ENCODE measurements around the gene TMEM156.

Gene TMEM156

DNA sequence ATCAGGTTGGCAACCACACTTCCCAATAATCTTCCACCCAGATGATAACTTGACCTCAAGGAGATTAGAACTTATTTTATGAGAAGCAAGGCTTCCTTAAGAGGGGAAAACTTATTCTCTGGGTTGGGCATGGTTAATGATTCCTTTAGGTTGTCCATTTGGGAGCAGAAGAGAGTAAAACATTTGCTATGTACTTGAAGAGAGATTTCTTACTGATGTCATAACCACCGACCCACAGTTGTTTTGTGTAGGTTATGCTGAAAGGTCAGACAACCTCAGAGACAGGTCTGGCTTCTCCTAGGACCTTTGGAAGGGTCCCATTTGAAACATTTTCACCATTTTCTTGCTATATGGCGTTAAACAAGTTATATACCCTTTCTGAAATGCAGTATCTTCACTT lies 108.5 kb downstream of the TMEM156 start:
- H3K27me3 ChIP-seq (ENCODE audit: insufficient read depth, poor library complexity, severe bottlenecking): no peaks in the 10 kb centered on the region
- no peak overlapping the region for H3K4me3 ChIP-seq (ENCODE audit: severe bottlenecking)
- no peaks in the 10 kb centered on the region for H3K4me1 ChIP-seq (ENCODE audit: insufficient read depth, poor library complexity, severe bottlenecking)
- H3K9me3 ChIP-seq (ENCODE audit: severe bottlenecking): no peaks in the 10 kb centered on the region
- DNase-seq (ENCODE audit: low spot score) (no peak), ATAC-seq (ENCODE audit: low read depth) (no peak)
- H3K36me3 ChIP-seq (ENCODE audit: low read depth): peaks cover 56% of the 10 kb centered on the region
- no peak for TF ChIP-seq CTCF (IDR thresholded peaks at IDR 0.05; ENCODE audit: poor library complexity, severe bottlenecking)
- no peak overlapping the region for H3K27ac ChIP-seq (ENCODE audit: poor library complexity, severe bottlenecking)

- Histone ChIP-seq H3K4me3 (ENCODE audit: severe bottlenecking) (no peak overlapping the region), H3K27ac (ENCODE audit: poor library complexity, severe bottlenecking) (no peak overlapping the region), H3K27me3 (ENCODE audit: insufficient read depth, poor library complexity, severe bottlenecking) (no peaks in the 10 kb centered on the region), H3K4me1 (ENCODE audit: insufficient read depth, poor library complexity, severe bottlenecking) (no peaks in the 10 kb centered on the region), H3K36me3 (ENCODE audit: low read depth) (peaks cover 56% of the 10 kb centered on the region), H3K9me3 (ENCODE audit: severe bottlenecking) (no peaks in the 10 kb centered on the region)
- TF ChIP-seq CTCF (IDR thresholded peaks at IDR 0.05; ENCODE audit: poor library complexity, severe bottlenecking): no peak
- no peak for DNase-seq (ENCODE audit: low spot score)
- ATAC-seq (ENCODE audit: low read depth): no peak
Observed at GRCh38 chr4:38921151-38921550, 111.1 kb downstream of the TMEM156 start.

- DNase-seq (ENCODE audit: low spot score) (no peak), ATAC-seq (ENCODE audit: low read depth) (no peak)
- H3K4me1 ChIP-seq (ENCODE audit: insufficient read depth, poor library complexity, severe bottlenecking): no peaks in the 10 kb centered on the region
- TF ChIP-seq CTCF (IDR thresholded peaks at IDR 0.05; ENCODE audit: poor library complexity, severe bottlenecking): no peak
- no peaks in the 10 kb centered on the region for H3K27me3 ChIP-seq (ENCODE audit: insufficient read depth, poor library complexity, severe bottlenecking)
- H3K27ac ChIP-seq (ENCODE audit: poor library complexity, severe bottlenecking): no peak overlapping the region
- no peaks in the 10 kb centered on the region for H3K9me3 ChIP-seq (ENCODE audit: severe bottlenecking)
- peaks cover 57% of the 10 kb centered on the region for H3K36me3 ChIP-seq (ENCODE audit: low read depth)
- H3K4me3 ChIP-seq (ENCODE audit: severe bottlenecking): no peak overlapping the region
Observed at GRCh38 chr4:38920677-38921076, 111.5 kb downstream of the TMEM156 start.

- Histone ChIP-seq H3K9me3 (ENCODE audit: severe bottlenecking) (no peaks in the 10 kb centered on the region), H3K27me3 (ENCODE audit: insufficient read depth, poor library complexity, severe bottlenecking) (no peaks in the 10 kb centered on the region), H3K36me3 (ENCODE audit: low read depth) (peaks cover 57% of the 10 kb centered on the region), H3K4me1 (ENCODE audit: insufficient read depth, poor library complexity, severe bottlenecking) (no peaks in the 10 kb centered on the region), H3K27ac (ENCODE audit: poor library complexity, severe bottlenecking) (no peak overlapping the region), H3K4me3 (ENCODE audit: severe bottlenecking) (no peak overlapping the region)
- ATAC-seq (ENCODE audit: low read depth): no peak
- DNase-seq (ENCODE audit: low spot score): no peak
- TF ChIP-seq CTCF (IDR thresholded peaks at IDR 0.05; ENCODE audit: poor library complexity, severe bottlenecking): no peak
Observed at GRCh38 chr4:38920186-38920585, 112.0 kb downstream of the TMEM156 start.

GRCh38 chr4:38919494-38919893 lies 112.7 kb downstream of the TMEM156 start:
- no peaks in the 10 kb centered on the region for H3K27me3 ChIP-seq (ENCODE audit: insufficient read depth, poor library complexity, severe bottlenecking)
- no peak for ATAC-seq (ENCODE audit: low read depth)
- no peaks in the 10 kb centered on the region for H3K9me3 ChIP-seq (ENCODE audit: severe bottlenecking)
- peaks cover 57% of the 10 kb centered on the region for H3K36me3 ChIP-seq (ENCODE audit: low read depth)
- no peak overlapping the region for H3K27ac ChIP-seq (ENCODE audit: poor library complexity, severe bottlenecking)
- no peak for DNase-seq (ENCODE audit: low spot score)
- no peak for TF ChIP-seq CTCF (IDR thresholded peaks at IDR 0.05; ENCODE audit: poor library complexity, severe bottlenecking)
- no peaks in the 10 kb centered on the region for H3K4me1 ChIP-seq (ENCODE audit: insufficient read depth, poor library complexity, severe bottlenecking)
- H3K4me3 ChIP-seq (ENCODE audit: severe bottlenecking): no peak overlapping the region
